RWPE2 (cell line): ENCODE results near the gene TRHDE.
A peak's percentile ranks its signal among the peaks of the same experiment; 100 is the strongest.

Source experiments
- ATAC-seq: fragments of 200-7000 bp; cut with Tn5 transposase; 3 replicates; pipeline ENCODE4 v1.9.1; 2021; ENCODE audit warnings: low read depth
- DNase-seq: peaks from one replicate; pipeline ENCODE4 v3.0.0-alpha.2; 2020; ENCODE audit warnings: low spot score
- H3K27ac ChIP-seq: fragments of 450-650 bp; 2 replicates; pipeline ENCODE4 v1.5.1; 2017; ENCODE audit warnings: mild to moderate bottlenecking; ENCODE audit not compliant: poor library complexity, severe bottlenecking
- H3K27me3 ChIP-seq: fragments of 250-450 bp; sonication (Bioruptor Pico); 2 replicates; pipeline ENCODE4 v1.5.1; 2021; ENCODE audit warnings: mild to moderate bottlenecking, moderate library complexity; ENCODE audit not compliant: insufficient read depth, poor library complexity, severe bottlenecking
- H3K36me3 ChIP-seq: fragments of 250-450 bp; sonication (Bioruptor Pico); 2 replicates; pipeline ENCODE4 v1.5.1; 2020; ENCODE audit warnings: low read depth, mild to moderate bottlenecking, moderate library complexity
- H3K4me1 ChIP-seq: fragments of 250-450 bp; sonication (Bioruptor Pico); 2 replicates; pipeline ENCODE4 v1.5.1; 2021; ENCODE audit warnings: mild to moderate bottlenecking, moderate library complexity; ENCODE audit not compliant: insufficient read depth, poor library complexity, severe bottlenecking
- H3K4me3 ChIP-seq: fragments of 250-450 bp; sonication (Bioruptor Pico); 2 replicates; pipeline ENCODE4 v1.5.1; 2021; ENCODE audit warnings: mild to moderate bottlenecking, moderate library complexity; ENCODE audit not compliant: severe bottlenecking
- H3K9me3 ChIP-seq: fragments of 250-450 bp; sonication (Bioruptor Pico); 2 replicates; pipeline ENCODE4 v1.5.1; 2021; ENCODE audit warnings: mild to moderate bottlenecking, moderate library complexity; ENCODE audit not compliant: severe bottlenecking
- TF ChIP-seq, protein P1 (sequence below): fragments of 450-650 bp; IDR thresholded peaks from one replicate; pipeline ENCODE4 v1.5.1; 2017; ENCODE audit warnings: mild to moderate bottlenecking, moderate library complexity; ENCODE audit not compliant: poor library complexity, severe bottlenecking

TRHDE gene

GRCh38 chr12:72330784-72331183 lies 58.6 kb downstream of the TRHDE start:
- no peak overlapping the region for H3K4me3 ChIP-seq
- ATAC-seq = no peak
- TF ChIP-seq, protein P1, sequence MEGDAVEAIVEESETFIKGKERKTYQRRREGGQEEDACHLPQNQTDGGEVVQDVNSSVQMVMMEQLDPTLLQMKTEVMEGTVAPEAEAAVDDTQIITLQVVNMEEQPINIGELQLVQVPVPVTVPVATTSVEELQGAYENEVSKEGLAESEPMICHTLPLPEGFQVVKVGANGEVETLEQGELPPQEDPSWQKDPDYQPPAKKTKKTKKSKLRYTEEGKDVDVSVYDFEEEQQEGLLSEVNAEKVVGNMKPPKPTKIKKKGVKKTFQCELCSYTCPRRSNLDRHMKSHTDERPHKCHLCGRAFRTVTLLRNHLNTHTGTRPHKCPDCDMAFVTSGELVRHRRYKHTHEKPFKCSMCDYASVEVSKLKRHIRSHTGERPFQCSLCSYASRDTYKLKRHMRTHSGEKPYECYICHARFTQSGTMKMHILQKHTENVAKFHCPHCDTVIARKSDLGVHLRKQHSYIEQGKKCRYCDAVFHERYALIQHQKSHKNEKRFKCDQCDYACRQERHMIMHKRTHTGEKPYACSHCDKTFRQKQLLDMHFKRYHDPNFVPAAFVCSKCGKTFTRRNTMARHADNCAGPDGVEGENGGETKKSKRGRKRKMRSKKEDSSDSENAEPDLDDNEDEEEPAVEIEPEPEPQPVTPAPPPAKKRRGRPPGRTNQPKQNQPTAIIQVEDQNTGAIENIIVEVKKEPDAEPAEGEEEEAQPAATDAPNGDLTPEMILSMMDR = no peak

GRCh38 chr12:72337382-72337781 lies 65.2 kb downstream of the TRHDE start:
- ATAC-seq (no peak), DNase-seq (no peak)
- Histone ChIP-seq H3K36me3 (no peaks in the 10 kb centered on the region), H3K27me3 (peaks cover 8% of the 10 kb centered on the region), H3K9me3 (no peaks in the 10 kb centered on the region), H3K4me3 (no peak overlapping the region), H3K4me1 (no peaks in the 10 kb centered on the region), H3K27ac (no peak overlapping the region)
- TF ChIP-seq, protein P1 = no peak

More at GRCh38 chr12:72330784-72331183, 58.6 kb downstream of the TRHDE start:
- H3K36me3 ChIP-seq = no peaks in the 10 kb centered on the region
- no peaks in the 10 kb centered on the region for H3K9me3 ChIP-seq
- H3K27me3 ChIP-seq = peaks cover 11% of the 10 kb centered on the region
- no peaks in the 10 kb centered on the region for H3K4me1 ChIP-seq
- H3K27ac ChIP-seq = no peak overlapping the region
- no peak for DNase-seq

- DNase-seq = no peak
- peaks cover 8% of the 10 kb centered on the region for H3K27me3 ChIP-seq
- no peak overlapping the region for H3K4me3 ChIP-seq
- no peaks in the 10 kb centered on the region for H3K4me1 ChIP-seq
- H3K27ac ChIP-seq = no peak overlapping the region
- TF ChIP-seq, protein P1 = no peak
- H3K9me3 ChIP-seq = no peaks in the 10 kb centered on the region
- H3K36me3 ChIP-seq = no peaks in the 10 kb centered on the region
- no peak for ATAC-seq
Observed at GRCh38 chr12:72337946-72338345, 65.8 kb downstream of the TRHDE start.

DNA sequence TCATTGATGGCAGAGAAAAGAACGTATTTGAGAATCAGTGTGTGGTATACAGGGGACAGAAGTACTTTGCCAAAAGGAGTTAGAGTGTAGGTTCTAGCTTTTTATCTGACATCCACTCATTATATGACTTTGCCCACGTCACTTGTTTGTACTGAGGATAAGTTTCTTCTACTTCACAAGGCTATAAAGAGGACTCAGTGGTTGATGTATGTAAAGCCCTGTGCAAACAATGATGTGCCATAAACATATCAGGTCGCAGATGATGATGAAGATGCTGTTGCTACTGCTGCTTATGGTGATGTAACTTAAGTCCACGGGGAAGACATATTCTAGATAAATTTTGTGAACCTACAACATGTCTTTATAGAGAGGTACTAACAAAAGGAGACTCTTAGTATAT lies 66.3 kb downstream of the TRHDE start:
- peaks cover 4% of the 10 kb centered on the region for H3K27me3 ChIP-seq
- H3K36me3 ChIP-seq = no peaks in the 10 kb centered on the region
- ATAC-seq (no peak), DNase-seq (no peak)
- no peaks in the 10 kb centered on the region for H3K9me3 ChIP-seq
- no peak overlapping the region for H3K27ac ChIP-seq
- H3K4me1 ChIP-seq = no peaks in the 10 kb centered on the region
- TF ChIP-seq, protein P1 = no peak
- no peak overlapping the region for H3K4me3 ChIP-seq

DNA sequence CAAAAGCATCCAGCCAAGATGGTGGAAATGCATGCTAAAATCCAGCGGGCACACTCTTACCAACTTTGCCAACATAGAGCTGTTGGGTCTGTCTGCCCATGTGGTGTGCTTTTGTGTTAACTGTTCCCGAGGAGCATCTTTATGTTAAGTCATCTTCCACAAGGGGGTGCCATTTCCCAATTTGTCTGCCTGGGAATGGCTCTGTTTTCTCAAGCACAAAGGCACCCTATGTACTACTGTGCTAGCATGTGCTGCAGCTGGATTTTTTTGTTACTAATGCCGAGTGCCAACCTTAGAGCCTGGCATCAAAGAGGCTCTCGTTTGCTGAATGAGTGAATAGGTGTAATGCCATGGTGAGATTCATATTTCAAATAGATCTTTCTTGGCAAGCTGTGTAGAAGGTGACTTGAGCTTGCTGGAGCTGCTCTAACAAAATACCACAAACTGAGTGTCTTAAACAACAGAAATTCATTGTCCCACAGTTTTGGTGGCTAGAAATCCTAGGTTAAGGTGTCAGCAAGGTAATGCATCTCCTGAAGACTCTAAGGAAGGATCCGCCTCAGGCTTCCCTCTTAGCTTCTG lies 74.3 kb downstream of the TRHDE start:
- Histone ChIP-seq H3K4me3 (no peak overlapping the region), H3K4me1 (no peaks in the 10 kb centered on the region), H3K36me3 (no peaks in the 10 kb centered on the region), H3K27ac (no peak overlapping the region), H3K27me3 (peaks cover 3% of the 10 kb centered on the region), H3K9me3 (peaks cover 2% of the 10 kb centered on the region)
- DNase-seq (no peak), ATAC-seq (peak; percentile 93)
- TF ChIP-seq, protein P1 = peak; percentile 74
